Muscle of back (tissue), 11 donors: ENCODE results near the gene OXCT1. TPM values are rescaled to one million over a fixed set of nuclear protein-coding genes. Genes with fewer than 3 reads are reported as not detected.
"Not testable (repeated sequence)": the region's sequence is repeated elsewhere in the genome, so short reads cannot be mapped to it uniquely, and the experiment has no call there.

Experiments
- DNase-seq, 3 donors: peaks; one replicate each; pipeline versions ENCODE4 v3.0.0 to v3.0.0-alpha.2; 2013
- polyA plus RNA-seq, 10 donors: library from polyadenylated mRNA; unstranded; fragments of 120-200 nt; gene quantifications; one replicate each; pipeline ENCODE4 v1.2.1, GENCODE V29; 2013; ENCODE audit not compliant: insufficient read length in 10 of 10

Gene OXCT1
- polyA plus RNA-seq, 10 donors: 10.1 to 18.6 (median 13.8) TPM

GRCh38 chr5:41721516-41721915 is 148.7 kb downstream of the OXCT1 start:
- DNase-seq: peak; percentile 3 to 43 (median 16)

- no peak for DNase-seq
Measured at GRCh38 chr5:41716382-41716781, 153.8 kb downstream of the OXCT1 start.

- DNase-seq: not testable (repeated sequence)
Measured at GRCh38 chr5:41714446-41714845, 155.8 kb downstream of the OXCT1 start.

DNA sequence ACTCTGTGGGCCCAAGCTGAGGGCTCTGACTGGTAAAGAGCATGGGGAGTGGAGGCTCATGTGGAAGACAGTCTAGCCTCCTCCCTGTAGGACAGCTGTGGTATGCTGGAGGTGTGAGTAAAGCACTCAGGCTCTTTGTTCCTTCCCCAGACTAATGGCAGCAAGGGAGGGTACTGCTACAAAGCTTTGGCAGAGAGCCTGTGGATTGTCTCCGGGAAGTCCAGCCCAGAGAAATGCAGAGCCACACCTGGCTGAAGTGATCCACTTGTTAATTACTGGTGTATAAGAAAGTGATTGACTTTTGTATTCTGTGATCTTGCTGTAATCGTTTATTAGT is 161.7 kb downstream of the OXCT1 start:
- no peak for DNase-seq

GRCh38 chr5:41707853-41708603 is 162.2 kb downstream of the OXCT1 start:
- no peak for DNase-seq

GRCh38 chr5:41695920-41696582 is 174.2 kb downstream of the OXCT1 start:
- DNase-seq: no peak

DNA sequence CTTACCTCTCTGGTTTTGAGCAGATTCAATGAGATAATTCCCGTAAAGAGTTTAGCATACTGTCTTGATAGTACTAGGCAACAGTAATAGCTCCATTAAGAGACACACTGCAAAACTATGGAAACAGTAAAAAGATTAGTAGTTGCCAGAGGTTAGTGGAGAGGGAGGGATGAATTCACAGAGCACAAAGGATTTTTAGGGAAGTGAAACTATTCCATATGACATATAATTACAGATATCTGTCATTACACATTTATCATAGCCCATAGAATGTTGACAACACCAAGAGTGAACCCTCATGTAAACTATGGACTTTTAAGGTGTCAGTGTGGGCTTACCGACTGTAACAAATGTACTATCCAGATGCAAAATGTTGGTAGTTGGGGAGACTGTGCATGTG is 183.5 kb downstream of the OXCT1 start:
- no peak for DNase-seq

- DNase-seq: no peak
Measured at GRCh38 chr5:41686191-41686590, 184.0 kb downstream of the OXCT1 start.

GRCh38 chr5:41683181-41683580 is 187.0 kb downstream of the OXCT1 start:
- DNase-seq: no peak

- no peak for DNase-seq
Measured at GRCh38 chr5:41682641-41683040, 187.6 kb downstream of the OXCT1 start.

GRCh38 chr5:41681840-41682239 is 188.4 kb downstream of the OXCT1 start:
- no peak for DNase-seq

Other genes with a start within 250 kb of the OXCT1 start
- gene RIMOC1, start 33.9 kb upstream of the OXCT1 start, polyA plus RNA-seq: 10 to 100 TPM; 11.6 to 20.2 (median 16.3) TPM
- 10 to 100 TPM in 6 of 10 donors, 1 to 10 TPM in 4; 7.7 to 13.6 (median 10.4) TPM for gene FBXO4, start 54.9 kb upstream of the OXCT1 start, polyA plus RNA-seq